Endothelial cell (in vitro differentiated cells): ENCODE results near the gene ALG13. TPM values are rescaled to one million over a fixed set of nuclear protein-coding genes. Genes with fewer than 3 reads are reported as not detected.
"Not testable (repeated sequence)": the region's sequence is repeated elsewhere in the genome, so short reads cannot be mapped to it uniquely, and the experiment has no call there.

Experiments
- DNase-seq: peaks from one replicate; pipeline ENCODE4 v3.0.0; 2021; ENCODE audit warnings: low spot score
- H3K27ac Mint-ChIP-seq: one replicate; pipeline ENCODE4 v1.8.0; 2021; ENCODE audit warnings: mixed read lengths, inconsistent platforms; ENCODE audit not compliant: unreplicated experiment
- H3K27me3 Mint-ChIP-seq: one replicate; pipeline ENCODE4 v1.8.0; 2021; ENCODE audit warnings: mild to moderate bottlenecking, moderate library complexity, mixed read lengths, inconsistent platforms; ENCODE audit not compliant: unreplicated experiment
- H3K36me3 Mint-ChIP-seq: one replicate; pipeline ENCODE4 v1.8.0; 2021; ENCODE audit warnings: mild to moderate bottlenecking, low read depth, mixed read lengths, inconsistent platforms; ENCODE audit not compliant: unreplicated experiment
- H3K4me1 Mint-ChIP-seq: one replicate; pipeline ENCODE4 v1.8.0; 2021; ENCODE audit warnings: mild to moderate bottlenecking, mixed read lengths, inconsistent platforms; ENCODE audit not compliant: unreplicated experiment
- H3K4me3 Mint-ChIP-seq: one replicate; pipeline ENCODE4 v1.8.0; 2021; ENCODE audit warnings: mild to moderate bottlenecking, mixed read lengths, inconsistent platforms; ENCODE audit not compliant: unreplicated experiment
- H3K9me3 Mint-ChIP-seq: one replicate; pipeline ENCODE4 v1.8.0; 2021; ENCODE audit warnings: mixed read lengths, inconsistent platforms; ENCODE audit not compliant: unreplicated experiment
- total RNA-seq: library from RNA; stranded (reverse); fragmentation: NEBNext Ultra II Directional; extraction: Animal tissue kit (Norgen Biotek cat#: 25700); gene quantifications from one replicate; pipeline ENCODE4 v1.2.1, GENCODE V29; 2021; ENCODE audit not compliant: unreplicated experiment
- TF ChIP-seq, protein P1 (sequence below): fragments of 200-600 bp; sonication (generic); IDR thresholded peaks from one replicate; pipeline ENCODE4 v1.5.0; 2021; ENCODE audit warnings: antibody characterized with exemption; ENCODE audit not compliant: unreplicated experiment

The ALG13 gene
- total RNA-seq, 1 donor from 2014 or later, result 29.0 TPM

DNA sequence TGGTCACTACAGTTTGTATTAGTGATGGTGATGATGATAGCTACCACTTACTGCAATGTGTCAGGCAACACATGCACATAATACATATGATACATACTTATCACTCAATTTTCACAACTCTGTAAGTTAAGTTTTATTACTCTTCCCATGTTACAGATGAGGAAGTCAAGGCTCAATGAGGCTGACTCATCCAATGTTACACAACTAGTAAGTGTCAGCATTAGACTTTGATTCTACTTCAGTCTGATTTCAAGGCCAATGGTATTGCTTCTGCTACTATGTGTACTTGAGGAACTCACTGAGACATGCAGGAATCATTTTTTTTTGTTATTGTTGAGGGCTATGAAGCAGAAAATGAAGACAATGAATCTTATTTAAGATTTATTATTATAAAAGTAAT, 98.6 kb downstream of the ALG13 start:
- Mint-ChIP-seq H3K9me3 (no peaks in the 10 kb centered on the region), H3K27ac (no peak overlapping the region), H3K27me3 (no peaks in the 10 kb centered on the region), H3K4me3 (no peak overlapping the region), H3K4me1 (no peaks in the 10 kb centered on the region), H3K36me3 (no peaks in the 10 kb centered on the region)
- no peak for DNase-seq
- TF ChIP-seq, protein P1, sequence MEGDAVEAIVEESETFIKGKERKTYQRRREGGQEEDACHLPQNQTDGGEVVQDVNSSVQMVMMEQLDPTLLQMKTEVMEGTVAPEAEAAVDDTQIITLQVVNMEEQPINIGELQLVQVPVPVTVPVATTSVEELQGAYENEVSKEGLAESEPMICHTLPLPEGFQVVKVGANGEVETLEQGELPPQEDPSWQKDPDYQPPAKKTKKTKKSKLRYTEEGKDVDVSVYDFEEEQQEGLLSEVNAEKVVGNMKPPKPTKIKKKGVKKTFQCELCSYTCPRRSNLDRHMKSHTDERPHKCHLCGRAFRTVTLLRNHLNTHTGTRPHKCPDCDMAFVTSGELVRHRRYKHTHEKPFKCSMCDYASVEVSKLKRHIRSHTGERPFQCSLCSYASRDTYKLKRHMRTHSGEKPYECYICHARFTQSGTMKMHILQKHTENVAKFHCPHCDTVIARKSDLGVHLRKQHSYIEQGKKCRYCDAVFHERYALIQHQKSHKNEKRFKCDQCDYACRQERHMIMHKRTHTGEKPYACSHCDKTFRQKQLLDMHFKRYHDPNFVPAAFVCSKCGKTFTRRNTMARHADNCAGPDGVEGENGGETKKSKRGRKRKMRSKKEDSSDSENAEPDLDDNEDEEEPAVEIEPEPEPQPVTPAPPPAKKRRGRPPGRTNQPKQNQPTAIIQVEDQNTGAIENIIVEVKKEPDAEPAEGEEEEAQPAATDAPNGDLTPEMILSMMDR, result no peak

DNA sequence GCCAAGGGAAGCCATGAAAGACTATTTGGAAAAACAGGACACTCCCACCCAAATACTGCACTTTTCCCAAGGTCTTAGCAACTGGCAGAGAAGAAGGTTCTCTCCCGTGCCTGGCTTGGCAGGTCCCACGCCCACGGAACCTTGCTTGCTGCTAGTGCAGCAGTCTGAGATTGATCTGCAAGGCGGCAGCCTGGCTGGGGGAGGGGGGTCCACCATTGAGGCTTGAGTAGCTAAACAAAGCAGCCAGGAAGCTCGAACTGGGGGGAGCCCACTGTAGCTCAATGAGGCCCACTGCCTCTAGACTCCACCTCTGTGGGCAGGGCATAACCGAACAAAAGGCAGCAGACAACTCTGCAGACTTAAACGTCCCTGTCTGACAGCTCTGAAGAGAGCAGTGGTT, 103.7 kb downstream of the ALG13 start:
- Mint-ChIP-seq H3K4me3 (no peak overlapping the region), H3K27me3 (no peaks in the 10 kb centered on the region), H3K9me3 (peaks cover 5% of the 10 kb centered on the region), H3K4me1 (no peaks in the 10 kb centered on the region), H3K36me3 (no peaks in the 10 kb centered on the region), H3K27ac (no peak overlapping the region)
- TF ChIP-seq, protein P1, result no peak
- DNase-seq, result no peak

DNA sequence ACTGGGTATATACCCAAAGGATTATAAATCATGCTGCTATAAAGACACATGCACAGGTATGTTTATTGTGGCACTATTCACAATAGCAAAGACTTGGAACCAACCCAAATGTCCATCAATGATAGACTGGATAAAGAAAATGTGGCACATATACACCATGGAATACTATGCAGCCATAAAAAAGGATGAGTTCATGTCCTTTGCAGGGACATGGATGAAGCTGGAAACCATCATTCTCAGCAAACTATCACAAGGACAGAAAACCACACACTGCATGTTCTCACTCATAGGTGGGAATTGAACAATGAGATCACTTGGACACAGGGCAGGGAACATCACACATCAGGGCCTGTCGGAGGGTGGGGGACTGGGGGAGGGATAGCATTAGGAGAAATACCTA, 109.1 kb downstream of the ALG13 start:
- not testable (repeated sequence) for H3K9me3 Mint-ChIP-seq, H3K4me1 Mint-ChIP-seq, H3K4me3 Mint-ChIP-seq, H3K27me3 Mint-ChIP-seq, DNase-seq, H3K27ac Mint-ChIP-seq, H3K36me3 Mint-ChIP-seq

Other genes starting within 250 kb of the ALG13 start
- gene SERTM2, start 169.5 kb upstream of the ALG13 start, total RNA-seq, result 0.92 TPM
- gene TRPC5OS, start 195.0 kb downstream of the ALG13 start, total RNA-seq, result not detected